Cardiac septum (tissue), 1 donor: ENCODE measurements around the gene HOXC6. TPM values are rescaled to one million over a fixed set of nuclear protein-coding genes. Genes with fewer than 3 reads are reported as not detected.

ENCODE experiments used
- DNase-seq: peaks from one replicate; pipeline ENCODE4 v3.0.0-alpha.2; 2020; ENCODE audit warnings: low spot score
- intact Hi-C: fragments of 100-400 bp; cut with DNase I; formaldehyde crosslinking; loops from one replicate; pipeline ENCODE4 v1.14.0; 2022
- total RNA-seq: library from RNA; stranded (reverse); fragmentation: NEBNext Ultra II Directional; extraction: Animal tissue kit (Norgen Biotek cat#: 25700); gene quantifications from one replicate; pipeline ENCODE4 v1.2.1, GENCODE V29; 2021
- donor health status: DM: no; HTN: no; CAD: no.

HOXC6 gene
- total RNA-seq, 1 donor from 2014 or later: 0.43 TPM

DNA sequence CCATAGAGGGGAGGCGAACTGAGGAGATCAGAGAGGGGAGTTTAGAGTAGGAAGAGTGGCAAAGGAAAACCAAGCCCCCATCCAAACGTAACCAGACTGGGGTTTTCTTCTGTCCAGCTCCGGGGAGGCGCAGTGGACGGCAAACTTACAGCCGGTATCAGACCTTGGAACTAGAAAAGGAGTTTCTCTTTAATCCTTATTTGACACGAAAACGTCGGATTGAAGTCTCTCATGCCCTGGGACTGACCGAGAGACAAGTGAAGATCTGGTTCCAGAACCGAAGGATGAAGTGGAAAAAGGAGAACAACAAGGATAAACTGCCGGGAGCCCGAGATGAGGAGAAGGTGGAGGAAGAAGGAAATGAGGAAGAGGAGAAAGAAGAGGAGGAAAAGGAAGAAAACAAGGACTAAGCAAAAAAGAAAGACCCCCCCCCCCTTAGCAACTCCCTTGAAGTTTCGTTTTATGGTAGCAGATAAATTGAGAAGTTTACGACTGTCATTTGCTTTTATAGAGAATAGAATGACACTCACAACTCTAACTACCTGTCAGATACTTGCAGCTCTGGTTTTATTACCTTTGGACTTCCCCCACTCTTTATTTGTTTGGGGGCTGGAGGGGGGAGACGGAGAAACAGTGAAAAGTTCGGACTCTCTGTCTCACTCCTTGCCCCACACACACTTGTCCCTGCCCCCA lies 17.1 kb upstream of the HOXC6 start:
- DNase-seq: no peak
- intact Hi-C loops: no loop called here

GRCh38 chr12:54011665-54012532 lies 16.3 kb upstream of the HOXC6 start:
- intact Hi-C loops: no loop called here
- no peak for DNase-seq

DNA sequence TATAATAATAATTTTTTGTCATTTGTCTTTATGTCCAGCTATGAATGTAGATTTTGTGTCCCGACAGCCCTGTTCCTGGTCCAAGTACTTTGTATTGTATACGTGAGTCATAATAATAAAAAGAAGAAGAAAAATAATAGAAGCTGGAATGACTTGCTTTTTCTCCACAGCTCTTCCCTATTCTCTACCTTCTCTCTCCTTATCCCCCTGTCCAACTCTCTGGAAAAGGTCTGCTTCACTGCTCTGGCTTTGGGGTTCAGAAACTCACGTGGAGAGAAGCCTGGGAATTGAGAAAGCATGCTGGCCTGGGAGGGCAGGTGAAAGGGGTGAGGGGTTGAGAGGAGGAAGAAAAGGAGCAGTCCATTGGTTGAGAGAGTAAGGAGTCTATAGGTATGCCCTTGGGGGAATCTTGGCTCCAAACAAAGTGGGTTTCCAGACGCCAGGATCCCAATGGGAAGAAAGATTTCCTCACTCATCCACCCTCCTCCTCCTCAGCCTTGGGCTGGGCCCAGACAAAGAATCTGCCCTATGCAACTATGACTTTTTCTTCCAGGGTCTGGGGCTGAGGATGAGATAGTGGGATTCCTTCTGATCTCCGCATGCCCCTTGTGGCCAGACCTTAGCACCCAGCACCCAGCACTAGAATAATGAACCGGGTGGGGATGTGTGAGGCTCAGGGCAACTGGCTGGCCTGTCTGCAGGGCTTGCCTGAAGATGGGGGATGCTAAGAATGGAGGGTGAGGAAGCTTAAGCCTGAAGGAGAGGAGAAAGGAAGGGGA lies 15.4 kb upstream of the HOXC6 start:
- no peak for DNase-seq
- intact Hi-C loops: no loop called here

DNA sequence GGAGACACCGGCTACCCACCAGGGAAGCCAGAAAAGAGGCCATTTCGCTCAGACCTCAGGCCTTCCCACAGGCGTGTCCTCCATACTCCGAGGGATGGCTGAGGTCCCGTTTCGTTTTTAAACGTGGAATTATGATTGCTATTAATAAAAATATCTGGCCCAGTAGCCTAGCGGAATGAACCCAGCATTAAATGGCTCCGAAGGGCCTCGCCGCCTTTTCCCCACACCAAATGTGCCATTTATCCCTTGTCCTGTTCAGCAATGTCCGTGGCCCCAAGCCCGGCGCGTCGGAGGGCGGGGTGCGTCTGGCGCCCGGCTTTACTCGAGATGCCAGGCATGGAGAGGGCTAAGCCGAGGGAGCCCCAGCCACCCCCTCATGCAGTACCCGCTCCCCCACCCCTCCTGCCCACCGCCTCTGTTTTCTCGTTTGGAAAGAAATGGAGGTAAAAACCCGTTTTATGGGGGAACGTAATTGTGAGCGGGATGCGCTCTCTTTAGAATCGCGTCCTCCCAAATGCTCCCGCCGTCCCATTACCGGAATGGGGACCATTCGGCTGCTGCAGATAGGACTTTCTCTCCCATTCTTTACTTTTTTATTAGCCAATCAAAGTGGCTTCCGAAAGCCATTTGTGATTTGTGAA lies 13.7 kb upstream of the HOXC6 start:
- DNase-seq: no peak
- intact Hi-C loops: no loop called here

- intact Hi-C loops: no loop called here
- DNase-seq: no peak
These were observed 13.0 kb upstream of the HOXC6 start for GRCh38 chr12:54015018-54015931.

DNA sequence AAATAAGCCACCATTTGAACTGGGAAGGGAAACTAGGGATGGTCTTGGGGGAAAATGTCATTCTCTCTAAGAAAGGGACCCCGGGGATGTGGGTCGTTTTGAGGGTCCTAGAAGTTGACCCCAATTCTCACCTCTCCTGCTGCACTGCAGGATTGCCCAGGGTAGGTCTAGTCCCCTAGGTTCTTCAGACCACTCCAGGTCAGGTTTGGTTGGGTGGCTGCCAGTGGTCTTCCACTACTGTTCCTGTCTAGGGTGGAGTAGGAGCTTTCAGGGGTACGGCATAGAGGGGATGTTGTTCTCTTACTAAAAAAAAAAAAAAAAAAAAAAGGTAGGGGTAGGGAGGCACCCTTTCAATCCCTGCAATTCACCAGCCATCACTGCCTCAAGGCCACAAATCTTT lies 12.2 kb upstream of the HOXC6 start:
- no peak for DNase-seq
- intact Hi-C loops: no loop called here

DNA sequence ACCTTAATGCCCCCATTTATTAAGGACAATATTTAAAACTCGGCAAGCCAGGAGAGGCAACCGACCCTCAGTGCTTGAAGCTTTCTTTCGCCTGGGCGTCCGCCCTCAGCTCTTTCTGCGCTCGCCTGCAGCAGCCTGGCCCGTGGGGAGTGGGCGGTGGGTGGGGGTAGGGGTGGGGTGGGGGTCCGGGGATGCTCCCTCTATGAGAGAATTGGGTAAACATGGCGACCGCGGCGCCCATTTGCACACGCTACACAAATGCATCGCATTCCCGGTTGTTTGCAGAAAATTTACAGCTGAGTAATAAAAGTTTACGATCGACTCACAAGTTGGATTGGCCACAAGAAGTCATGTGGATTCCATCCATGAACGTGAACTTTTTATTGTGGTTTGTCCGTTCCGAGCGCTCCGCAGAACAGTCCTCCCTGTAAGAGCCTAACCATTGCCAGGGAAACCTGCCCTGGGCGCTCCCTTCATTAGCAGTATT lies 11.7 kb upstream of the HOXC6 start:
- DNase-seq: no peak
- intact Hi-C loops: no loop called here

GRCh38 chr12:54017027-54017788 lies 11.0 kb upstream of the HOXC6 start:
- intact Hi-C loops: no loop called here
- DNase-seq: no peak

- intact Hi-C loops: no loop called here
- peak; percentile 81 for DNase-seq
These were observed 10.3 kb upstream of the HOXC6 start for GRCh38 chr12:54017878-54018467.

- no peak for DNase-seq
- intact Hi-C loops: no loop called here
These were observed 9.7 kb upstream of the HOXC6 start for GRCh38 chr12:54018468-54018984.

GRCh38 chr12:54019091-54019811 lies 9.0 kb upstream of the HOXC6 start:
- intact Hi-C loops: no loop called here
- no peak for DNase-seq

DNA sequence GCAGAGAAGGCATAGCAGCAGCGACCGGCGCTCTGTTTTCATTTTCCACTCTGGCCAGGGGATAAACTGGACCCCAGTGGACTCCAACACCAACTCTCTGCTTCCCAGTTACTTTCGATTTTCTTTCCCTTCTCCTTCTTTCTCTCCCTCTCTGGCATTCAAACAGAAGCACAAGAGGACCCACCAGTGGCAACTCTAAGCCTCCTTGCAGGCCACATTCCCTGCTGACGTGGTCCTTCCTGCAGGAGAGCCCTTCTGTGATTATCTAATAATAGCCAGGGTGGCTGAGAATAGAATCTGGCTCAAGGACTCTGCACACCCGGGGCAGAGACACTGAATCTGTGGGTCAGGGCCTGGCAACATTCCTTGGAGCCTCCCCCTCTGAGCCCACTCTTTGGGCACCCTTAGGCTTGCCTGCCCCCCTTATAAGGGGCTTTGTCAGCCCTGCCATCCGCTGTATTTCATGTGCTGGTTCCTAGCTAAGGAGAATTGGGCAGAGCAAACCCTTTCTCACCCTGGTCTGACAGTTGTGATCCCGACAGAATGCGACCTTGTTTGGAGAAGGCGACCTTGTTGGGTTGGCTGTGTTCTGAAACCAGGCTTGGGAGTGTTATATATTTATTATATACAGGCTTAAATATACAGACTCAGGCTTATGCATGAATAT lies 8.2 kb upstream of the HOXC6 start:
- no peak for DNase-seq
- intact Hi-C loops: no loop called here

DNA sequence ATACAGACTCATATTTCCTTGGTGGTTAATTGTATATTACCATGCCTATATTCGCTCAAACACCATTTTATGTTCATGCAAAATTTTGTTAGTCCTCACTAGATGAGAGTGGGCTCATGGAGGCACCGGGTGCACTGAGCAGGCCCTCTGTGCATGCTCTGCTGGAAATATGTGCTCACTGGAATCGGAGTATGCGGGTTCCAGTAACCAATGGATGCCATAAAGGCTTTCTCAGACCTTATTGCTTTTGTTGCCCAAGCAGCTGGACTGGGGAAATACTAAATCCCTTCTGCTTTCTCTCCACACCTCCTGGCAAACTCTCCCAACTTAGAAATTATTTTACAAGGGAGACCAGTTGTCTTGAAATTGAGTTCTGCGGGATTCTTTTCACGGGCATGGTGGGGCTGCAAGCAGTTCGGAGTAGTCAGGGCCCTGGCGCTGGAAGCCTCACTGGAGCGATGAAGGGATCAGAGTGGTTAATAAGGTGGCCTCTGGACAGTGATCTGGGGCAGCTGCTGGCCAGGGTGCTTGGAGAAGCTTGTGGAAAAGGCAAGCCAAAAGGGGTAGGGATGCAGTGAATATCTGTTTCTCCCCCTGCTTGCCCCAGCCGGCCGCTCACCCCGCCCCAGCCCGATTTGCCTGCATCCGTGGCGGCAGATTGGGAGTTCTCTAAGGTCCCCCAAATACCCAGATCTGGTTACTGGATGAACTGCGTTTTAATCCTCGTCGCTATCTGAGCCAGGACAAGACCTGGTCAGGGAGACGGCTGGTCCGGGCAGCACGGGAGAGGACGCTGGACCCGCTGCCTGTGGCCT lies 7.4 kb upstream of the HOXC6 start:
- DNase-seq: no peak
- intact Hi-C loops: no loop called here

GRCh38 chr12:54021432-54022013 lies 6.7 kb upstream of the HOXC6 start:
- DNase-seq: no peak
- intact Hi-C loops: no loop called here
